BJ (cell line): ENCODE results near the gene NOSIP. TPM values are rescaled to one million over a fixed set of nuclear protein-coding genes. Genes with fewer than 3 reads are reported as not detected.

Experiments used
- CTCF ChIA-PET: fragments of 350-600 bp; formaldehyde crosslinking; extraction: SDS; loops from one replicate; lab custom pipeline; 2021; ENCODE audit warnings: antibody characterized with exemption, inconsistent platforms; lab: Yijun Ruan, JAX
- POLR2A ChIA-PET: fragments of 300-600 bp; sonication (Branson Sonifier 250); formaldehyde crosslinking; extraction: SDS; loops from one replicate; lab custom pipeline; 2021; ENCODE audit warnings: antibody characterized with exemption; lab: Charles Lee
- DNase-seq: peaks from one replicate; pipeline ENCODE4 v3.0.0-alpha.2; 2011; ENCODE audit warnings: low read depth
- H3K27me3 ChIP-seq: 2 replicates; pipeline ENCODE4 v1.6.0; 2011; ENCODE audit warnings: low read length; ENCODE audit not compliant: control insufficient read depth, insufficient read depth
- H3K36me3 ChIP-seq: 2 replicates; pipeline ENCODE4 v1.5.1; 2011; ENCODE audit warnings: low read length; ENCODE audit not compliant: control insufficient read depth, insufficient read depth
- H3K4me3 ChIP-seq: 2 replicates; pipeline ENCODE4 v1.5.1; 2011; ENCODE audit warnings: low read depth, mild to moderate bottlenecking, control low read depth, low read length
- polyA plus RNA-seq: library from polyadenylated mRNA; depleted of rRNA; stranded (reverse); fragments of >200 nt; gene quantifications from 2 replicates; pipeline ENCODE4 v1.2.3, GENCODE V29; 2011; rRNA removed
- small RNA-seq: library from RNA; depleted of rRNA; stranded (forward); fragments of <200 nt; gene quantifications from one replicate; pipeline ENCODE3, GENCODE V24; 2012; ENCODE audit warnings: low replicate concordance, low read depth; ENCODE audit not compliant: insufficient read length
- TF ChIP-seq, protein P1 (sequence below): IDR thresholded peaks from 2 replicates; pipeline ENCODE4 v1.5.1; 2011; ENCODE audit warnings: low read depth, mild to moderate bottlenecking, control low read depth, inconsistent platforms, low read length, moderate library complexity; ENCODE audit not compliant: insufficient read depth

The NOSIP gene
- polyA plus RNA-seq, 1 experiment, result 87.6 TPM

DNA sequence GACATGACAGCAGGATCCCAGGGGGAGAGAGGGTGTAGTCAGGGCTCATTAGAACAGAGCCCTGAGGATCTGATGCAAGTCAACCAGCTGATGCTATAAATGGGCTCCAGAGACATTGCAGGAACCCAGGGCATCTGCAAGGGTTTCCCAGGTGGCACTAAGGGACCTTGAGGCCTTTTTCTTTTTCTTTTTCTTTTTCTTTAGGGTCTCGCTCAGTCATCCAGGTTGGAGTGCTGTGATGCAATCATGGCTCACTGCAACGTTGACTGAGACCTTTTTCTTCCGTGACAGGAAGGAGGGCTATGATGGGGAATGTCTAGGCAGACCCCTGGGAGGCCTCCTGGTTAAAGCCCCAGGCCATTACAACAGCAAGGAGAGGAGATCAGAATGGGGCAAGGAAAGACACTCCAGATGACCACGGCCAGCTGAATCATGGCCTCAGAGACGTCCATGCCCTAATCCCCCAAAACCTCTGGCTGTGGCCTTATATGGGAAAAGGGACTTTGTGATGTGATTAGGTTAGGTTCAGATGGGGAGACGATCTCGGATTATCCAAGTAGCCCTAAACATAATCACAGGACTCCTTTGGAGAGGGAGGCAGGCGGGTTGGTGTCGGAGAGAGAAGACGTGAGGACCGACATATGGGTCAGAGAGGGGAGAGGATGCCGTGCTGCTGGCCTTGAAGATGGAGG is 72.4 kb downstream of the NOSIP start:
- no peak for DNase-seq
- ChIA-PET POLR2A (interaction anchor here (0.6 kb wide), 1 partner anchor 1300 kb away, joined by 4 read pairs; no protein-coding TSS in a partner anchor), CTCF (interaction anchor here (1.7 to 8.4 kb wide), 3 partner anchors 41 to 73 kb away, joined by 5 to 151 read pairs (median 7); partner anchors contain the start of genes NOSIP and PRRG2)
- H3K36me3 ChIP-seq, result no peaks in the 10 kb centered on the region
- TF ChIP-seq, protein P1, sequence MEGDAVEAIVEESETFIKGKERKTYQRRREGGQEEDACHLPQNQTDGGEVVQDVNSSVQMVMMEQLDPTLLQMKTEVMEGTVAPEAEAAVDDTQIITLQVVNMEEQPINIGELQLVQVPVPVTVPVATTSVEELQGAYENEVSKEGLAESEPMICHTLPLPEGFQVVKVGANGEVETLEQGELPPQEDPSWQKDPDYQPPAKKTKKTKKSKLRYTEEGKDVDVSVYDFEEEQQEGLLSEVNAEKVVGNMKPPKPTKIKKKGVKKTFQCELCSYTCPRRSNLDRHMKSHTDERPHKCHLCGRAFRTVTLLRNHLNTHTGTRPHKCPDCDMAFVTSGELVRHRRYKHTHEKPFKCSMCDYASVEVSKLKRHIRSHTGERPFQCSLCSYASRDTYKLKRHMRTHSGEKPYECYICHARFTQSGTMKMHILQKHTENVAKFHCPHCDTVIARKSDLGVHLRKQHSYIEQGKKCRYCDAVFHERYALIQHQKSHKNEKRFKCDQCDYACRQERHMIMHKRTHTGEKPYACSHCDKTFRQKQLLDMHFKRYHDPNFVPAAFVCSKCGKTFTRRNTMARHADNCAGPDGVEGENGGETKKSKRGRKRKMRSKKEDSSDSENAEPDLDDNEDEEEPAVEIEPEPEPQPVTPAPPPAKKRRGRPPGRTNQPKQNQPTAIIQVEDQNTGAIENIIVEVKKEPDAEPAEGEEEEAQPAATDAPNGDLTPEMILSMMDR, result no peak
- H3K27me3 ChIP-seq, result no peaks in the 10 kb centered on the region
- H3K4me3 ChIP-seq, result no peak overlapping the region

DNA sequence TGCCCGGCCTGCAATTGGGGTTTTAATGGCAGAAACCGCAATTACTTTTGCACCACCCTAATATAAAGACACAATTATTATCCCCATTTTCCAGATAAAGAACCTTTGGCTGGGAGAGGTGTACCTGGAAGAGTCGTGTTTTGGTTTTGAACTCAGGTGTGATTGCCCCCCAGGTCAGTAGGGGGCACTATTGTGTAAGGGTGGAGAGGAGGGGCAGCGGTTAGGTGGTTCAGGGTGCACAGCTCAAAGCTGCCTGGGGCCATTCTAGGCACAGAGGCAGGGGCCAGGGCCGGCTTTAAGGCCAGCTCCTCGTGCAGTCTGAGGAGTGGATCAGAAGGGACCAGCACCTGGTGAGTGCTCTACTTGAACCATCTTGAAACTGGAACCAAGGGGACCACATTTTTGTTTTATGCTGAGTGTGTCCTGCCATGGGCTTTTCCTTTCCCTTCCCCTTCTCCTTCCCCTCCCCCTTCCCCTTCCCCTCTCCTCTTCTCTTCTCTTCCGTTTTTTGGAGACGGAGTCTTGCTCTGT is 73.7 kb downstream of the NOSIP start:
- ChIA-PET POLR2A (interaction anchor here (0.5 kb wide), 1 partner anchor 21 kb away, joined by 4 read pairs; the partner anchor contains the start of gene RCN3), CTCF (interaction anchor here (0.6 to 8.4 kb wide), 11 partner anchors 9 to 229 kb away, joined by 3 to 151 read pairs (median 4); partner anchors contain the start of genes NOSIP, PRMT1, PRRG2 and RCN3)
- TF ChIP-seq, protein P1, result peak; percentile 82
- DNase-seq, result no peak
- H3K27me3 ChIP-seq, result no peaks in the 10 kb centered on the region
- no peaks in the 10 kb centered on the region for H3K36me3 ChIP-seq
- no peak overlapping the region for H3K4me3 ChIP-seq

Small RNA genes lying within 50 kb of the gene (small RNA-seq; reads per million reads assigned to genes)
- gene RF00019, result not detected

Other genes with a start within 250 kb of the NOSIP start
- gene CD37, start 245.2 kb downstream of the NOSIP start, polyA plus RNA-seq, result not detected in 2 replicates
- gene TEAD2, start 218.1 kb downstream of the NOSIP start, polyA plus RNA-seq, result 23.9 and 37.1 TPM in 2 replicates
- 0.10 and 0.26 TPM in 2 replicates for gene DKKL1, start 216.7 kb downstream of the NOSIP start, polyA plus RNA-seq
- gene KASH5, start 192.3 kb downstream of the NOSIP start, polyA plus RNA-seq, result not detected in 2 replicates
- gene PTH2, start 157.1 kb downstream of the NOSIP start, polyA plus RNA-seq, result not detected in 2 replicates
- not detected in 2 replicates for gene GFY, start 155.2 kb downstream of the NOSIP start, polyA plus RNA-seq
- 0.09 and 0.10 TPM in 2 replicates for gene SLC17A7, start 139.0 kb downstream of the NOSIP start, polyA plus RNA-seq
- gene PIH1D1, start 128.7 kb downstream of the NOSIP start, polyA plus RNA-seq, result 69.5 and 75.8 TPM in 2 replicates
- gene ALDH16A1, start 127.3 kb downstream of the NOSIP start, polyA plus RNA-seq, result 5.9 and 15.0 TPM in 2 replicates
- gene FLT3LG, start 106.3 kb downstream of the NOSIP start, polyA plus RNA-seq, result 4.9 and 7.7 TPM in 2 replicates
- gene RPL13A, start 92.9 kb downstream of the NOSIP start, polyA plus RNA-seq, result 2,322 and 6,136 TPM in 2 replicates
- gene RPS11, start 84.1 kb downstream of the NOSIP start, polyA plus RNA-seq, result 2,226 and 2,533 TPM in 2 replicates
- 77.3 and 98.8 TPM in 2 replicates for gene FCGRT, start 67.9 kb downstream of the NOSIP start, polyA plus RNA-seq
- gene RCN3, start 52.6 kb downstream of the NOSIP start, polyA plus RNA-seq, result 52.4 and 68.9 TPM in 2 replicates
- gene PRRG2, start 760 bp upstream of the NOSIP start, polyA plus RNA-seq, result 0.12 and 0.13 TPM in 2 replicates
- gene PRR12, start 10.6 kb upstream of the NOSIP start, polyA plus RNA-seq, result 0.42 and 0.43 TPM in 2 replicates
- gene RRAS, start 59.6 kb upstream of the NOSIP start, polyA plus RNA-seq, result 117 and 186 TPM in 2 replicates
- 2.8 and 3.4 TPM in 2 replicates for gene SCAF1, start 61.7 kb upstream of the NOSIP start, polyA plus RNA-seq
- 47.5 and 68.5 TPM in 2 replicates for gene IRF3, start 85.3 kb upstream of the NOSIP start, polyA plus RNA-seq
- 14.2 and 21.5 TPM in 2 replicates for gene BCL2L12, start 85.4 kb upstream of the NOSIP start, polyA plus RNA-seq
- 269 and 372 TPM in 2 replicates for gene PRMT1, start 96.7 kb upstream of the NOSIP start, polyA plus RNA-seq
- gene ADM5, start 109.0 kb upstream of the NOSIP start, polyA plus RNA-seq, result 0.39 TPM in 2 replicates
- 26.0 and 45.9 TPM in 2 replicates for gene CPT1C, start 110.6 kb upstream of the NOSIP start, polyA plus RNA-seq
- 0.11 and 0.15 TPM in 2 replicates for gene TSKS, start 182.8 kb upstream of the NOSIP start, polyA plus RNA-seq
- 82.1 and 153 TPM in 2 replicates for gene AP2A1, start 186.4 kb upstream of the NOSIP start, polyA plus RNA-seq
- gene FUZ, start 232.7 kb upstream of the NOSIP start, polyA plus RNA-seq, result 8.3 and 14.3 TPM in 2 replicates
- gene MED25, start 237.7 kb upstream of the NOSIP start, polyA plus RNA-seq, result 12.3 and 27.7 TPM in 2 replicates